H1 (cell line): ENCODE measurements around the gene PITX3. TPM values are rescaled to one million over a fixed set of nuclear protein-coding genes. Genes with fewer than 3 reads are reported as not detected.

Experiments
- CHD7 ChIP-seq: fragments of 300-600 bp; sonication (generic); IDR thresholded peaks from 2 replicates; pipeline ENCODE4 v1.7.1; 2012; ENCODE audit warnings: low read length, moderate library complexity, mild to moderate bottlenecking, inconsistent platforms; ENCODE audit not compliant: insufficient replicate concordance
- CREB1 ChIP-seq: IDR thresholded peaks from 2 replicates; pipeline ENCODE4 v1.6.1; 2012; ENCODE audit warnings: inconsistent platforms
- POLR2A ChIP-seq, 2 experiments: IDR thresholded peaks; 1 replicate in 1 of 2; 2 replicates in 1 of 2; pipeline ENCODE4 v1.6.1; 2011; ENCODE audit warnings: low read depth in 2 of 2, low read length in 2 of 2, mild to moderate bottlenecking in 2 of 2; ENCODE audit errors: control extremely low read depth in 1 of 2
- POLR2AphosphoS5 ChIP-seq: IDR thresholded peaks from 2 replicates; pipeline ENCODE4 v1.6.1; 2011; ENCODE audit warnings: low read depth, low read length
- RAD21 ChIP-seq, 2 experiments: IDR thresholded peaks in 1 of 2; conservative IDR thresholded peaks in 1 of 2; 2 replicates each; pipeline ENCODE4 v1.6.1; 2011; ENCODE audit warnings: low read depth in 2 of 2, low read length in 2 of 2, improper control_type of control experiment in 1 of 2, inconsistent platforms in 1 of 2, mild to moderate bottlenecking in 1 of 2, moderate library complexity in 1 of 2
- RFX5 ChIP-seq: IDR thresholded peaks from 2 replicates; pipeline ENCODE4 v1.6.1; 2011; ENCODE audit warnings: low read depth, low read length, improper control_type of control experiment, borderline replicate concordance
- SIN3A ChIP-seq, 2 experiments: IDR thresholded peaks in 1 of 2; conservative IDR thresholded peaks in 1 of 2; 2 replicates each; pipeline ENCODE4 v1.6.1; 2011 to 2012; ENCODE audit warnings: low read length in 2 of 2, improper control_type of control experiment in 1 of 2, low read depth in 1 of 2, mild to moderate bottlenecking in 1 of 2
- YY1 ChIP-seq: IDR thresholded peaks from 2 replicates; pipeline ENCODE4 v1.6.1; 2011; ENCODE audit warnings: low read depth, mild to moderate bottlenecking, low read length
- polyA plus RNA-seq, 7 experiments: library from polyadenylated mRNA; depleted of rRNA in 3 of 7; stranded (reverse) in 5 of 7; unstranded in 2 of 7; fragments of >200 nt in 5 of 7; fragments of 200-250 nt in 2 of 7; gene quantifications; 1 replicate in 5 of 7; 2 replicates in 1 of 7; 4 replicates in 1 of 7; pipeline versions ENCODE4 v1.2.1 to v1.2.3, GENCODE V29; 2011 to 2013; ENCODE audit warnings: missing spikeins in 2 of 7, mixed read lengths in 2 of 7
- total RNA-seq: library from RNA; stranded (reverse); fragmentation: NEBNext Ultra II Directional; extraction: Animal tissue kit (Norgen Biotek cat#: 25700); gene quantifications from 2 replicates; pipeline ENCODE4 v1.2.1, GENCODE V29; 2021

PITX3 gene
- total and polyA plus RNA-seq, 2 of the 8 experiments (the other 6 are each of a cell fraction or from before 2014, with no cell fraction given) = 0.18 to 0.41 TPM

GRCh38 chr10:102262744-102263370 lies 21.5 kb upstream of the PITX3 start (continued):
- TF ChIP-seq CHD7 (no peak), RAD21 (IDR thresholded peaks at IDR 0.05 in 1 of 2, conservative IDR thresholded peaks at IDR 0.05 in 1 of 2; ENCODE audit: low read depth in 2 of 2, low read length in 2 of 2) (no peak), POLR2AphosphoS5 (no peak), YY1 (no peak), RFX5 (no peak), CREB1 (no peak), SIN3A (conservative IDR thresholded peaks at IDR 0.05 in 1 of 2, IDR thresholded peaks at IDR 0.05 in 1 of 2; ENCODE audit: low read depth in 1 of 2, low read length in 2 of 2) (no peak), POLR2A (IDR thresholded peaks at IDR 0.05; ENCODE audit: control extremely low read depth in 1 of 2, low read depth in 2 of 2, low read length in 2 of 2) (no peak)
